DMS114 treated with DMSO at 0.1 percent for 48 hours (cell line): Measurements from ENCODE around the gene ATP4A.

Source experiments
- DNase-seq: peaks from one replicate; lab custom pipeline; 2025; ENCODE audit not compliant: unreplicated experiment; lab: John Stamatoyannopoulos, UW

The ATP4A gene

DNA sequence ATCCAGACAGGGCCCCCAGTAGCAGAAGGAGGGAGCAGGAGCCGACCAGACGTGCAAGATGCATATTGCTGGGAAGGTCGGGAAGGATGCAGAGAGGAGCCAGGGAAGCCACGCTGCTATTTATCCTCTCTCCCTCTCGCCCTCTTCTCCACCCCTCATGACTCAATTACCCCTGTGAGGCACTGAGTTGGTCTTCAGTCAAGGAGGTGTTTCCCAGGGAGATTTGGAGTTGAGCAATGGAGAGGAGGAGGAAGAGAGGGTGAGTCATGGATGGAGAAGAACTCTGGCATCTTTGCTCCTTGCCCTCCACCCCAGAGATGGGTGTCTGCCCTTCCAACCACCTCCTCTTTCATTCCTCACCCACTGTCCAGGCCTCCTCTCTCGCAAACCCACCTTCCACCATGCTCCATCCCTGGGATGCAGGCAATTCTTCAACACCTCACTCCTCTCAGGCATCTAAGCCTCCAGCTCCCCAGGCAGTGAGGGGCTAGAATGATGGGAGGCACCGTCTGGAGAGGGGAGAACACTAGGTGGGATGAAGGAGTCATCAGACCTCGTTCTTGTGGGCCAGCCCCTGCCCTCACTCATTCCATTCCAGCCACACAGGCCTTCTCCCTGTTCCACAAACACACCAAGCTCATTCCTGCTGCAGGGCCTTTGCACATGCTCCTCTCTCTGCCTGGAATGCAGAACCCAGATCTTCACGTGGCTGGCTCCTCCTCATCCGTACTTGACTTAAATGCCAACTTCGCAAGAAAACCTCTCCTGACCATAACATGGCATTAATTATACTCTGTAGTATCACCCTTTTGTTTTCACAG lies 35.0 kb downstream of the ATP4A start, which contains the start of gene SBSN:
SBSN (minus strand) TSS at position 94 of the 821 bp plus-strand sequence; CDS start at position 64, 30 bp downstream.
- DNase-seq = no peak

GRCh38 chr19:35525873-35526272 lies 37.6 kb downstream of the ATP4A start:
- no peak for DNase-seq

GRCh38 chr19:35524181-35524837 lies 39.1 kb downstream of the ATP4A start:
- no peak for DNase-seq

DNA sequence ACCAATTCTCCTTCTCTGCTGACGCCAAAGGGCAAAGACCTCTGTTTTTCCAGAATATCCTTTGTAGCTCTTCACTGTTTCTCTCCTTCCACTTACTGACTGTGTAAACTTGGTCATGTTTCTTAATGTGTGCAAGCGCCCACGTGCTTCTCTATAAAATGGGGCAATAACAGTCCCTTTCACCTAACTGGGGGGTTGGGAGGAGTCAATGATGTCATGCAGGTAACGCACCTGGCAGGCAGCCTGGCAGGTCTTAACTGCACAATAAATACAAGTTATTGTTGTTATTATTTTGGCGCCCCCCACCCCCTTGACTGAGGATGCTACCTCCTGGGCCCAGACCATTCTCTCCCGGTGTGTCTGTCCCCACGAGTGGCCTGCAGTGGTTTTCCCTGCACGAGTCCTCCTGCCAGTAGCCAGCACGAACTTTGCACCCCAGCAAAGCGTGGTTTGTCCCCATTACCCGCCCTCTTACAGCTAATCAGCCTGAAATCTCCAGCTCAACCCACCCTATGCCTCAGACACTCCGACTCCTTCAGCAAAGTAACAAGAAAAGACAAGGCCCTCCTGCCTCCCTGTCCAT lies 40.6 kb downstream of the ATP4A start:
- no peak for DNase-seq

- DNase-seq = no peak
These were observed 42.2 kb downstream of the ATP4A start for GRCh38 chr19:35521124-35521743.

- DNase-seq = no peak
These were observed 44.2 kb downstream of the ATP4A start for GRCh38 chr19:35519291-35519690.

GRCh38 chr19:35518313-35518712 lies 45.1 kb downstream of the ATP4A start:
- DNase-seq = no peak

GRCh38 chr19:35517342-35517741 lies 46.1 kb downstream of the ATP4A start:
- DNase-seq = no peak

DNA sequence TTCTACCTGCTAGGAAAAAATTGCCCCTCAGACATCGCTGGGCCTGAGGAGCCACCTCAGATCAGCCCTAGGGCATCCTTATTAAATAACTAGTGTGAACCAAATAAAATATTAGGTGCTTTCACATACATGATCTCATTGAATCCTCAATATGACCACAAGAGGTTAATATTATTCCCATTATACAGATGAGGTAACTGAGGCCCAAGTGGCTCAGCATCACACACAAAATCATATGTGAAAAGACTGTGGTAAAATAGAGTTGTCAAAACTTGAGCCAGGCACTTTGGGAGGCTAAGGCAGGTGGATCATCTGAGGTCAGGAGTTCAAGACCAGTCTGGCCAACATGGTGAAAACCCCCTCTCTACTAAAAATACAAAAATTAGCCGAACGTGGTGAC lies 47.1 kb downstream of the ATP4A start:
- no peak for DNase-seq

- no peak for DNase-seq
These were observed 49.1 kb downstream of the ATP4A start for GRCh38 chr19:35514282-35514809.

DNA sequence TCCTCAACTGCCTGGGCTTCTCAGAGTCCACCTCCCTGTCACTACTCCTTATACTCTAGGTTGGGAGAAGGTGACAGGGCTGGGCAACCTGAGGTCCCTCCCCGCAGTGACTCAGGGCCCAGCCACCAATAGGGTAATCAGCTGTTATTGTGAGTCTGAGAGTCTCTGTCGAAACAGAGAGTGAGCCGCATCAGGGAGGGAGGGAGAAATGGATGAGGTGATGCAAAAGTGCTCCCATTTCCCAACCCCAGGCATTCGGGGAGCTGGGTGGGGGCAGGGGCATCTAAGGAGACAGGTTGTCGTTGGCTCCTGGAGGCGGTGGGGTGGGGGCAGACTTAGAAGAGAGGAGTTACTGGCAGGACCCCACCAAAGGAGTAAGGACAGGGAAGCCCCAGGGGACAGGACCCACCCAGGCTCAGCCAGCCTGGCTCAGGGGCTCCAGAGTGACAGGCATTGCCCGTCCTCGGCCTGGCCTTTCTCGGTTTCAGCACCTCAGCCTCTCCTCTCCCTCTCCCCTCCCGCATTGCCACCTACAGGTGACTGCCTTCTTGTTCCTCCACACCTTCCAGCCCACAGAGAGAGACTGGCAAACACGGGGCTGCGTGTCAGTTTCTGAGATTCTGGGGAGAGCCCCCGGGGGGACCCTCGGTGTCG lies 49.7 kb downstream of the ATP4A start, which contains the start of gene DMKN:
DMKN (minus strand) TSS at position 22 of the 654 bp plus-strand sequence. CDS start 174 bp downstream, outside the sequence.
- no peak for DNase-seq

GRCh38 chr19:35512831-35513627 lies 50.4 kb downstream of the ATP4A start:
- no peak for DNase-seq

DNA sequence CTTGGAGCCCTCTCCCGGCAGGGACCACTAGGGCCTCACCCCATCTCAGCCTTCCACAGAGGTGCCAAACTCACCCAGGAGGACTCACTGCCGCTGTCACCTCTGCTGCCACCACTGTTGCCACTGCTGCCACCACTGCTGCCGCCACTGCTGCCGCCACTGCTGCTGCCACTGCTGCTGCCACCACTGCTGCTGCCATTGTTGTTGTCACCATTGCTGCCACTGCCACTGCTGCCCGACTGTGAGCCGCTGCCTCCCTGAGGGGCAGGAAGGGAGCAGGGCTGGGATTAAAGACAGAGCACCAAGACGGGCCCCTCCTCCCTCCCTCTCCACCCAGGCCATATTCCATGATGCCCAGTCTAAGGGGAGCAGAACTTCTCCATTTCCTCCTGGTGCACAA lies 52.1 kb downstream of the ATP4A start:
- no peak for DNase-seq

- DNase-seq = no peak
These were observed 52.9 kb downstream of the ATP4A start for GRCh38 chr19:35510626-35510964.

GRCh38 chr19:35509861-35510625 lies 53.4 kb downstream of the ATP4A start:
- DNase-seq = no peak

DNA sequence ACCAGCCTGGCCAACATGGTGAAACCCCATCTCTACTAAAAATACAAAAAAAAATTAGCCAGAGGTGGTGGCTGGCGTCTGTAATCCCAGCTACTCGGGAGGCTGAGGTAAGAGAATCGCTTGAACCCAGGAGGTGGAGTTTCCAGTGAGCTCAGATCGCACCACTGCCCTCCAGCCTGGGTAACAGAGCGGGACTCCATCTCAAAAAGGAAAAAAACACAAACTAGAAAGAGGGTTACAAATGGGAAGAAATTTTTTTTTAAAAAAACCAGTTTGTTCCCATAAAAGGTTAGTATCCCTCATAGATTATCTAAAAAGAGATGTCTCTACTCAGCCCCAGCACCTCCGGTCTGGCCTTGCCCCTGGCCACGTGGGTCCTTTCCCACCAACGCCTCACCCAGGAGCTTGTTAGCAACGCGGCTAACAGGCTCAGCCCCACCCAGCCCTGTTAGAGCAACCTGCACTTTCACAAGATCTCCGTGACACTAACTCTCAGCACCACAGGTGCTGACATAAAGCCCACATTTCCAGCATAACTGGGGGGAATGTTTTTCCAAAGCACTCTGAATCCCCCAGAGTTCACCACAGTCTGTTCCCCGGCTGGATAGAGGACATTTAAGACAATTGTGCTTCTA lies 54.3 kb downstream of the ATP4A start:
- DNase-seq = no peak

DNA sequence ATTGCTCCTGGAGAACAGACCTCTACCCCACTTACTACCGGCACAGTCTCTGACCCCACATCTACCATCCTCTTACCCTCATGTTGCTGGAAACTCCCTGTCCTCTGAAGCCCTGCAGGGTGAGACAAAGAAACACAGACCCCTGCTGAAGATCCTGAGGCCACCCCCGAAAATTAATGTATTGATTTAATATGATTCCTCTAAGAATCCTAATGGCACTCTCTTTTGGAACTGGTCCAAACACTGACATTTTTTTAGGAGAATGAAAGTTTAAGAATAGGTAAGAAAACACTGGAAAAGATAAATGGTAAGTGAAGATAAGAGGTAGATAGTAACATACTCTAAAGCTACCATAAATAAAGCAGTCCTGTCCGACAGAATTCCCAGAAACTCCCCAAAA lies 55.3 kb downstream of the ATP4A start:
- no peak for DNase-seq

- no peak for DNase-seq
These were observed 55.9 kb downstream of the ATP4A start for GRCh38 chr19:35507561-35507960.

DNA sequence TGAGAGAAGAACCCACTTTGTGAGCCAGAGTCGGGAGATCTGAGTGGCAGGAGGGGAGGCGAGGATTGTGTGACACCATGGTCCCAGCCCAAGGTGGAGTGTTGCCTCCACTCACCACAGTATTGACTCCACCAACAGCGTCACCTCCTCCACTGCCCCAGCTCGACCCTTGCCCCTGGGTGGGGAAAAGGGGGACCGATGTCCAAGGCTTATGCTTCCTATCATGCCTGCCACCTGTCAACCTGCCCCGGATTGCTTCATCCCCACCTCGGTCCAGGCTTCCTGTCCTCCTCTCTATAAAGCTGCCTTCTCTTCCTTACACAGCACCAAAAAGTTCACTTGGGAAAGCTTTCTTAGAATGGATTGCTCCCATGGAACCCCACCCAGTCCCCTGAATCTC lies 57.4 kb downstream of the ATP4A start:
- no peak for DNase-seq
